Measurements from ENCODE around the gene ENC1. TPM values are rescaled to one million over a fixed set of nuclear protein-coding genes. Genes with fewer than 3 reads are reported as not detected.
"Not testable (repeated sequence)": the region's sequence is repeated elsewhere in the genome, so short reads cannot be mapped to it uniquely, and the experiment has no call there.

The ENC1 gene
- total RNA-seq, 1 experiment from 2014 or later = 30.0 TPM

GRCh38 chr5:74684900-74685851, 44.6 kb upstream of the ENC1 start, which contains the start of gene HEXB (continued):
- no peak for TF ChIP-seq EZH2phosphoT487 (IDR thresholded peaks at IDR 0.05; ENCODE audit: borderline replicate concordance)
- TF ChIP-seq POLR2AphosphoS5 (IDR thresholded peaks at IDR 0.05; ENCODE audit: low read depth, low read length) = peak; percentile 82
- no peak for TF ChIP-seq POLR2A (IDR thresholded peaks at IDR 0.05; ENCODE audit: borderline replicate concordance, extremely low read depth, insufficient read depth, insufficient read length)
- no peak for TF ChIP-seq EZH2 (IDR thresholded peaks at IDR 0.05)
- no peak for TF ChIP-seq SP1 (IDR thresholded peaks at IDR 0.05; ENCODE audit: low read depth)

- peak overlapping the region; percentile 26; the same call in 1 of the 2 replicates for H3K4me2 ChIP-seq (ENCODE audit: low read length)
- ChIA-PET POLR2A (no interaction called here), CTCF (no interaction called here), RAD21 (ENCODE audit: low non-redundant PET in 1 of 2, low total read pairs in 2 of 2, uncharacterized antibody in 2 of 2, unreplicated experiment in 2 of 2) (no interaction called here)
- no peak overlapping the region for H3K27ac ChIP-seq (ENCODE audit: low read depth, low read length)
- BruUV-seq (replicated peaks) = no TSS peak
- H3K4me3 ChIP-seq (replicated peaks in 1 of 2; ENCODE audit: low read depth in 1 of 2, low read length in 2 of 2) = no peak overlapping the region
- DNase-seq (ENCODE audit: low read depth, low spot score) = no peak
- H3K36me3 ChIP-seq (ENCODE audit: control insufficient read depth in 1 of 2, insufficient read depth in 2 of 2, low read length in 2 of 2) = no peaks in the 10 kb centered on the region
- H2AFZ ChIP-seq (ENCODE audit: low read depth, low read length, poor library complexity, severe bottlenecking) = peak overlapping the region; percentile 19
- no peaks in the 10 kb centered on the region for H3K9me2 ChIP-seq (ENCODE audit: insufficient read depth)
- H4K20me1 ChIP-seq (ENCODE audit: insufficient read depth) = no peaks in the 10 kb centered on the region
- no peak for ATAC-seq
- H3K9me3 ChIP-seq (ENCODE audit: control insufficient read depth in 1 of 2, insufficient read depth in 1 of 2, low read depth in 1 of 2, low read length in 2 of 2) = no peaks in the 10 kb centered on the region
- H3K4me1 ChIP-seq (ENCODE audit: control insufficient read depth in 1 of 2, insufficient read depth in 2 of 2, low read length in 2 of 2) = peaks cover 0 to 11% of the 10 kb centered on the region in 2 experiments; a peak in 2 of 4 replicates
- intact Hi-C loops (cut with micrococcal nuclease) = loop anchor here (10.0 kb wide), 1 partner anchor 1575 kb away; no protein-coding TSS in a partner anchor
- H3K27me3 ChIP-seq (ENCODE audit: insufficient read depth, low read length) = no peaks in the 10 kb centered on the region
- TF ChIP-seq RAD21 (IDR thresholded peaks at IDR 0.05; ENCODE audit: low read depth) (peak; percentile 4; the same call in 1 of the 2 replicates), REST (IDR thresholded peaks at IDR 0.05; ENCODE audit: low read depth) (no peak)
- no peak overlapping the region for H3K9ac ChIP-seq (ENCODE audit: low read length)
- no peaks in the 10 kb centered on the region for H3K79me2 ChIP-seq (ENCODE audit: insufficient read depth, low read length)
Measured at GRCh38 chr5:74679966-74680365, 39.4 kb upstream of the ENC1 start.

- ATAC-seq; RAD21 ChIA-PET (ENCODE audit: low non-redundant PET in 1 of 2, low total read pairs in 2 of 2, uncharacterized antibody in 2 of 2, unreplicated experiment in 2 of 2); H3K9me3 ChIP-seq (ENCODE audit: control insufficient read depth in 1 of 2, insufficient read depth in 1 of 2, low read depth in 1 of 2, low read length in 2 of 2); CTCF ChIA-PET; H3K4me3 ChIP-seq (replicated peaks in 1 of 2; ENCODE audit: low read depth in 1 of 2, low read length in 2 of 2); H3K79me2 ChIP-seq (ENCODE audit: insufficient read depth, low read length); H4K20me1 ChIP-seq (ENCODE audit: insufficient read depth); DNase-seq (ENCODE audit: low read depth, low spot score); H3K9me2 ChIP-seq (ENCODE audit: insufficient read depth); H2AFZ ChIP-seq (ENCODE audit: low read depth, low read length, poor library complexity, severe bottlenecking); H3K4me1 ChIP-seq (ENCODE audit: control insufficient read depth in 1 of 2, insufficient read depth in 2 of 2, low read length in 2 of 2); BruUV-seq (replicated peaks); H3K36me3 ChIP-seq (ENCODE audit: control insufficient read depth in 1 of 2, insufficient read depth in 2 of 2, low read length in 2 of 2); H3K27me3 ChIP-seq (ENCODE audit: insufficient read depth, low read length); H3K27ac ChIP-seq (ENCODE audit: low read depth, low read length); H3K4me2 ChIP-seq (ENCODE audit: low read length); H3K9ac ChIP-seq (ENCODE audit: low read length): not testable (repeated sequence)
- POLR2A ChIA-PET = interaction anchor here (0.7 kb wide), 1 partner anchor 247 kb away, joined by 6 read pairs; no protein-coding TSS in a partner anchor
- intact Hi-C loops (cut with micrococcal nuclease) = loop anchor here (10.0 kb wide), 1 partner anchor 1576 kb away; no protein-coding TSS in a partner anchor
Measured at GRCh38 chr5:74679300-74679699, 38.8 kb upstream of the ENC1 start.

- ATAC-seq; H2AFZ ChIP-seq (ENCODE audit: low read depth, low read length, poor library complexity, severe bottlenecking); H3K9me3 ChIP-seq (ENCODE audit: control insufficient read depth in 1 of 2, insufficient read depth in 1 of 2, low read depth in 1 of 2, low read length in 2 of 2); BruUV-seq (replicated peaks); H3K79me2 ChIP-seq (ENCODE audit: insufficient read depth, low read length); H3K9me2 ChIP-seq (ENCODE audit: insufficient read depth); POLR2A ChIA-PET; H3K4me1 ChIP-seq (ENCODE audit: control insufficient read depth in 1 of 2, insufficient read depth in 2 of 2, low read length in 2 of 2); H4K20me1 ChIP-seq (ENCODE audit: insufficient read depth); H3K27me3 ChIP-seq (ENCODE audit: insufficient read depth, low read length); H3K9ac ChIP-seq (ENCODE audit: low read length); H3K27ac ChIP-seq (ENCODE audit: low read depth, low read length); H3K4me2 ChIP-seq (ENCODE audit: low read length); H3K4me3 ChIP-seq (replicated peaks in 1 of 2; ENCODE audit: low read depth in 1 of 2, low read length in 2 of 2); RAD21 ChIA-PET (ENCODE audit: low non-redundant PET in 1 of 2, low total read pairs in 2 of 2, uncharacterized antibody in 2 of 2, unreplicated experiment in 2 of 2); DNase-seq (ENCODE audit: low read depth, low spot score); H3K36me3 ChIP-seq (ENCODE audit: control insufficient read depth in 1 of 2, insufficient read depth in 2 of 2, low read length in 2 of 2); CTCF ChIA-PET: not testable (repeated sequence)
- intact Hi-C loops (cut with micrococcal nuclease) = loop anchor here (10.0 kb wide), 1 partner anchor 1577 kb away; no protein-coding TSS in a partner anchor
Measured at GRCh38 chr5:74678123-74678522, 37.6 kb upstream of the ENC1 start.

All from HCT116 (cell line).